ENCODE data around the gene ANKRD17. TPM values are rescaled to one million over a fixed set of nuclear protein-coding genes. Genes with fewer than 3 reads are reported as not detected.

Gene ANKRD17
- total RNA-seq, 2 experiments from 2014 or later: 42.3 to 44.2 TPM

Other genes with a start within 250 kb of the ANKRD17 start
- gene COX18, start 189.1 kb downstream of the ANKRD17 start, total RNA-seq: 10 to 100 TPM; 20.9 to 21.1 TPM
- not detected for gene ALB, start 145.5 kb upstream of the ANKRD17 start, total RNA-seq
- not detected for gene AFP, start 177.4 kb upstream of the ANKRD17 start, total RNA-seq
- not detected for gene AFM, start 222.9 kb upstream of the ANKRD17 start, total RNA-seq